GM21825 (cell line): ENCODE measurements around the gene SCNN1B.
"Not testable (repeated sequence)": the region's sequence is repeated elsewhere in the genome, so short reads cannot be mapped to it uniquely, and the experiment has no call there.

ENCODE experiments used
- ATAC-seq: cut with Tn5 transposase; IDR thresholded peaks from one replicate; pipeline ENCODE4 v1.9.1; 2021; ENCODE audit warnings: mild to moderate bottlenecking, moderate library complexity; ENCODE audit not compliant: unreplicated experiment

The SCNN1B gene

GRCh38 chr16:23348579-23349469 is 46.7 kb downstream of the SCNN1B start:
- ATAC-seq: no peak

DNA sequence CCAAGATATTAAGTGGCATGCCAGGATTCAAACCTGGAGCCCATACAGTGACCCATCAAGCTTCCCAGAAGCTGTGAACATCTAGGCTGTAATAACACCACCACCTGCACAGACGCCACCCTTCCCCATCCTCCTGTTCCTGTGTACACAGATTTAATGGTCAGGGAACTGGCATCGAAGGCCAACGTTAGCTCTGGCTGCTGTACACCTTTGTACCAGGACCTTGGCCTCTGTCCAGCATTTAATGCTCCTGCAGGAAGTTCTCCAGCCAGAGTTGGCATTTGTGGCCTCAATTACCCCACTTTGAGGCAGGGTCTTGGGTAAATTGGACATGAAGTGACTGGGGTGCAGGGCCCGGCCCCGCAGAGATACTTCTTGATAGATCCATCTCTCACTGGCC is 49.3 kb downstream of the SCNN1B start:
- no peak for ATAC-seq

GRCh38 chr16:23353440-23353839 is 51.3 kb downstream of the SCNN1B start:
- ATAC-seq: no peak

DNA sequence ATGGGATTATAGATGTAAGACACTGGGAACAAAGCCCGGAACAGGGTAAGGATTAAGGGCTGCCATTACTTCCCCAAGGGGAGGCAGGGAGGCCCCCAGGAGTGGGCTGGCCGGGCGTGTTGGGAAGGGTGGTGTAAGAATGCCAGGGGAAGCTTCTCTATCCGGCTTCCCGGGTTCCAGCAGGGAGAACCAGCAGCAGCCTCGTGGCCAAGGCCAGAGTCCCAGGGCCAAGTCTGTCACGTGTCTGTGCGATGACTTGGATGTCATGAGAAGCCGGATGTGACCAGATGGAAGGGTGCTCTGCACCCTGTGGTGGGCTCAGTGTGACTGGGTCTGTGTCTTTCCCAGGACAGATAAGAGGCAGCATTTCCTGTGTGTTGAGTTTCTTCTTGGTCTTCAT is 52.1 kb downstream of the SCNN1B start:
- ATAC-seq: no peak

- no peak for ATAC-seq
These were observed 53.1 kb downstream of the SCNN1B start for GRCh38 chr16:23355106-23355670.

DNA sequence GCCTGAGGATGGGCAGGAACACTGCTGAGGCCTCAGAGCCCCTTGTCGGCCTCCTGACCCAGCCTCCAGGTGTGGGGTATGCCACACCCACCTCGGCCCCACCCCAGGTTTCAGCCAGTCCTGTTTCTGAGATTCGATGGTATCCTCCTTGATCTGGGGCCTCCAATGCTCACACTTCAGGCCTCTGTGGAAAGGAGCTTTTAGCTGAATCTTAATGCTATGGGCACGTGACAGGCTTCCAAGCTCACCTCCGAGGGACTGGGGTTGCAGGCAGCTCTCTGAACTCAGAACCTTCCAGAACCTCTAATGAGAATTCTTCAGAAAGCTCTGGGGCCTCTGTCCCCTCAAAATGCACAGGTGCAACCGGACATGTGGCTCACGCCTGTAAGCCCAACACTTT is 54.8 kb downstream of the SCNN1B start:
- no peak for ATAC-seq

- no peak for ATAC-seq
These were observed 55.7 kb downstream of the SCNN1B start for GRCh38 chr16:23357761-23358290.

DNA sequence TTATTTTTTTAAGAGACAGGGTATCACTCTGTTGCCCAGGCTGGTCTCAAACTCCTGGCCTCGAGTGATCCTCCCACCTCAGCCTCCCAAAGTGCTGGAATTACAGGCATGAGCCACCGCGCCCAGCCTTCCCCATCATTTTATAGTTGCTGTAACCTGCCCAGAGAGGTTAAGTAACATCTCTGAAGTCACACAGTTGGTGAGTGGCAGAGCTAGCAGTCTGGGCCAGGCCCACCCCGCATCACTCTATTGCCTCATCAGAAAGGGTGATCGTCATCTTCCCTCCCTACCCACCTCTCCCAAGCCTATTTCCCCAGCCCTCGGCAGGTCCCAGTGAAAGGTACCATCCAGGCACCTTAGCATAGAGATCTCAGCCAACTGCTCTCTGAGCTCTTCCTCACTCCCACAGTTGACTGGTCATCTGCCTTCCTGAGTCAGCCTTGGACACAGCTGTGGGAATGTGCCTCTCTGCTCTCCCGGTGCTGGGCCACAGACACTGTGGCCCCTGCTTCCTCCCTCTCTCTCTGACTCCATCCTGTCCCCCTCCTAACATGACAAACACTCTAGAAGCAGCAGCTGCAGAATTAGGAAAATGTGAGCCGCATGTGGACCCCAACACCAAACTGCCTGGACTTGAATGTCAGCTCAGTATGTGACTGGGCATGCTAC is 57.1 kb downstream of the SCNN1B start:
- ATAC-seq: no peak

DNA sequence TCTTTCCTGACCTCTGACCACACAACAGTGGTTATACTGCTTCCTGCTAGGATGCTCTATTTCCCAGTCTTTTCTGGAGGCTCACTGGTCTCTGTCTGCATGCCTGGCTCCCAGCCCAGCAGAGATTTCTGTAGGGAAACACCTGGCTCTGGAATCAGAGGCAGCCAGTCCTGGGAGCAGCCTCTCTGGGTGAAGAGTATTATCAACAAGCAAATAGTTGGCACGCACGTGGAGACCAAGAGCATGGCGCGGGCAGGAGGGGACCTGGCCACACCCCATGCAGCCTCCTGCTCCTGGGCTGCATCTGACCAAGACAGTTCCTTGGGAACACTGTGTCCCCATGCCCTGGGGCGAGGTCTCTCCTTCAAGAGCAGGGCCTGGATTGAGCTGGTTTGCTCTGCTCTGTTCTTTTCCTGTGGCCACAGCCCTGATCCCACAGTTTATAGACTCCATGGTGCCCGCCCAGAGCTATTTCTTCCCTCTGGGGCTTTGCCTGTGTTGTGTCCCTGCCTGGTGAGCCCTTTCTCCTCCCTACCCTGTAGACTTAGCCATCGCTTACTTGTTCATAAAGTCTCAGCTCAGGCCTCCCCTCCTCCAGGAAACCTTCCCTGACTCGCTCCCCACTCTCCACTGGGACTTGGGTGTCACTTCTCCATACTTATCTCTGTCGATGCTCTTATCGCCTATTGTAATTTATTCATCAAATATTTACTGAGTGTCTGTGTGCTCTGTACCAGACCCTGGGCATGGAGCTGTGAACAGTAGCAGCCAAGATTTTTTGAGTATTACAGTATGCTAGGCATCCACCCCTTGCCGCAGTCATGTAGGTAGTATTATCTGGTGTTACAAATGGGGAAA is 60.6 kb downstream of the SCNN1B start:
- ATAC-seq: no peak

- ATAC-seq: no peak
These were observed 63.6 kb downstream of the SCNN1B start for GRCh38 chr16:23365602-23366240.

DNA sequence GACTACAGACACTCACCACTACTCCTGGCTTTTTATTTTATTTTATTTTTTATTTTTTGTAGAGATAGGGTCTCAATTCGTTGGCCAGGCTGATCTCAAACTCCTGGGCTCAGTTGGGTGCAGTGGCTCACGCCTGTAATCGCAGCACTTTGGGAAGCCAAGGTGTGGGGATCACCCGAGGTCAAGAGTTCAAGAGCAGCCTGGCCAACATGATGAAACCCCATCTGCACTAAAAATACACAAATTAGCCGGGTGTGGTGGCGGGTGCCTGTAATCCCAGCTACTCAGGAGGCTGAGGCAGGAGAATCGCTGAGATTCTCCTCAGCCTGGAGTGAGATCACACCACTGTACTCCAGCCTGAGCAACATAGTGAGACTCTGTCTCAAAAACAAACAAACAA is 64.2 kb downstream of the SCNN1B start:
- ATAC-seq: not testable (repeated sequence)

DNA sequence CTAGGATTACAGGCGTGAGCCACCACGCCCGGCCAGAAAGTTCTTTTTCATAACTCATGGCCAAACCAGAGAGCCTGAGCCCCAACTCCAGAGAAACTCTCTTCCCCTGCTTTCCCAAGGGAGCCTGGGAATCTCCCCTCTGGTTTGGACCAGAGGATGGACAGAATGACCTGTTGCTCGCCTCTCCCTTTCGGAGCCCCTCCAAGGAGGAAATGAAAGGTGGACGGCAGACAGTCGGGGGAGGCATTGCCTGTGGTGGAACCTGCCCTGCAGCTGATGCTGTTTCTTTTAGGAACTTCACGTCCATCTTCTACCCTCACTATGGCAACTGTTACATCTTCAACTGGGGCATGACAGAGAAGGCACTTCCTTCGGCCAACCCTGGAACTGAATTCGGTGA is 65.5 kb downstream of the SCNN1B start:
- ATAC-seq: no peak

DNA sequence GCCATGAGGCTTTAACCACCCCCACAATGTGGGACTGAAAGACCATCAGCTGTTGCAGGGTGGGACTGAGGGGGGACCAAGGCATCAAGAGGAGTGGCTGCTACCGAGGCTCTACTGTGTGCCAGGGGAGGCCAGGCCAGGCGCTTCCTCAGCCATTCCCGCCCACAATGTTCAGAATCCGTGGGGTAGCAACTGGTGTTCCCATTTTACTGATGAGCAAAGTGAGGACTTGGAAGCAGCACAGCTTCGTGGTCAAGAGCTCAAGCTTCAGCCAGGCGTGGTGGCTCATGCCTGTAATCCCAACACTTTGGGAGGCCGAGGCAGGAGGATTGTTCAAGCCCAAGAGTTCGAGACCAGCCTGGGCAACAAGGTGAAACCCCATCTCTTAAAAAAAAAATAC is 65.9 kb downstream of the SCNN1B start:
- ATAC-seq: no peak

- ATAC-seq: no peak
These were observed 66.4 kb downstream of the SCNN1B start for GRCh38 chr16:23368469-23368868.

DNA sequence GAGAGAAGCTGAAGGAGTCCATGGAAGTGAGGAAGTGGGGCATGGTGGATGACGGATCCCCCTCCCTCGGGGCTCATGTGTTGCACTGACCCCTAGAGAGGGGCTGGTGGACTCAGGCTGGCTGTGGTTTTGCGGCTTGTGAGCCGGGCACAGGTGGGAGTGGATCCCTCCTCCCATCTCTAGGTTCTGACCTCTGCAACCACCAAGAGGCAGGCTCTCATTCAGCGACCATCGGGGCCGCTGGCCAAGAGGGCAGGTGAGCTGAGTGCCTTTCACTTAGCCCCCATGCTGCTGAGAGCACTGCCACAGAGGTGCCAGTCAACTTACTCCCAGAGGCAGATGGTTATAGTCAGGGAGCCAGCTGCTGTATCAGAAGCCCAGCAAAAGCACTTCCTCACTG is 67.3 kb downstream of the SCNN1B start:
- ATAC-seq: no peak

- no peak for ATAC-seq
These were observed 69.3 kb downstream of the SCNN1B start for GRCh38 chr16:23371368-23371767.

GRCh38 chr16:23373436-23374219 is 71.5 kb downstream of the SCNN1B start:
- no peak for ATAC-seq

- no peak for ATAC-seq
These were observed 72.8 kb downstream of the SCNN1B start for GRCh38 chr16:23374721-23375510.

- ATAC-seq: no peak
These were observed 73.5 kb downstream of the SCNN1B start for GRCh38 chr16:23375643-23376042.
